SU-DHL-6 (cell line): ENCODE results near the gene ARPC4.

Experiments
- H2AFZ ChIP-seq: fragments of 200-600 bp; sonication (generic); 2 replicates; pipeline ENCODE4 v1.6.1; 2014; ENCODE audit warnings: low read depth, mild to moderate bottlenecking, moderate library complexity, mixed read lengths, antibody characterized with exemption, low read length; ENCODE audit not compliant: severe bottlenecking
- H3F3A ChIP-seq: fragments of 200-600 bp; shearing (Covaris generic); 2 replicates; pipeline ENCODE4 v1.6.0; 2016; ENCODE audit warnings: antibody characterized with exemption, mild to moderate bottlenecking; ENCODE audit not compliant: insufficient read depth
- H3K27ac ChIP-seq: fragments of 200-600 bp; sonication (generic); 2 replicates; pipeline ENCODE4 v1.5.1; 2016; ENCODE audit warnings: low read depth, mild to moderate bottlenecking, low read length, moderate library complexity, mixed read lengths
- H3K27me3 ChIP-seq: fragments of 200-600 bp; sonication (generic), shearing (Covaris generic); 2 replicates; pipeline ENCODE4 v1.6.0; 2014; ENCODE audit warnings: mild to moderate bottlenecking, low read length
- H3K36me3 ChIP-seq: fragments of 200-600 bp; sonication (generic); 2 replicates; pipeline ENCODE4 v1.6.1; 2014; ENCODE audit warnings: mild to moderate bottlenecking, low read length, mixed read lengths
- H3K4me2 ChIP-seq: fragments of 300-600, 200-600 bp; shearing (Covaris generic), sonication (generic); 2 replicates; pipeline ENCODE4 v1.6.0; 2014; ENCODE audit warnings: low read length, low read depth, mild to moderate bottlenecking; ENCODE audit not compliant: poor library complexity, severe bottlenecking
- H3K4me3 ChIP-seq: fragments of 200-600 bp; sonication (generic); 2 replicates; pipeline ENCODE4 v1.5.1; 2014; ENCODE audit warnings: antibody characterized with exemption, low read length, mild to moderate bottlenecking, mixed read lengths; ENCODE audit not compliant: insufficient read depth, poor library complexity, severe bottlenecking
- H3K79me2 ChIP-seq: fragments of 200-600 bp; sonication (generic); 2 replicates; pipeline ENCODE4 v1.6.1; 2014; ENCODE audit warnings: mild to moderate bottlenecking, low read length, moderate library complexity; ENCODE audit not compliant: insufficient read depth
- H3K9ac ChIP-seq: fragments of 200-600 bp; sonication (generic); 2 replicates; pipeline ENCODE4 v1.7.0; 2014; ENCODE audit warnings: mild to moderate bottlenecking, low read length
- H3K9me2 ChIP-seq: fragments of 200-600 bp; sonication (generic); replicated peaks from 2 replicates; pipeline ENCODE4 v1.6.1; 2014; ENCODE audit warnings: low read length; ENCODE audit not compliant: insufficient read depth
- H3K9me3 ChIP-seq: fragments of 200-600 bp; sonication (generic); 2 replicates; pipeline ENCODE4 v1.6.1; 2014; ENCODE audit warnings: low read length, mixed read lengths; ENCODE audit not compliant: insufficient read depth
- H4K20me1 ChIP-seq: fragments of 200-600 bp; sonication (generic); 2 replicates; pipeline ENCODE4 v1.6.1; 2014; ENCODE audit warnings: low read depth, mild to moderate bottlenecking, antibody characterized with exemption, low read length, moderate library complexity, mixed read lengths
- CTCF ChIP-seq: fragments of 200-600 bp; sonication (generic); IDR thresholded peaks from one replicate; pipeline ENCODE4 v1.5.1; 2017; ENCODE audit warnings: antibody characterized with exemption, mild to moderate bottlenecking, low read length, moderate library complexity; ENCODE audit not compliant: insufficient read depth, poor library complexity, severe bottlenecking
- EZH2phosphoT487 ChIP-seq: fragments of 200-600 bp; sonication (generic), shearing (Covaris generic); conservative IDR thresholded peaks from 2 replicates; pipeline ENCODE4 v1.6.1; 2018; ENCODE audit warnings: mild to moderate bottlenecking, antibody characterized with exemption, low read length, moderate library complexity, mixed read lengths

ARPC4 gene

GRCh38 chr3:9810846-9811245 is 18.0 kb downstream of the ARPC4 start:
- H3K9ac ChIP-seq, result no peak overlapping the region
- H2AFZ ChIP-seq, result no peak overlapping the region
- H3K4me2 ChIP-seq, result no peak overlapping the region
- H3K9me2 ChIP-seq, result no peaks in the 10 kb centered on the region
- H3K9me3 ChIP-seq, result no peaks in the 10 kb centered on the region
- no peak overlapping the region for H3K4me3 ChIP-seq
- no peaks in the 10 kb centered on the region for H4K20me1 ChIP-seq
- no peak overlapping the region for H3K27ac ChIP-seq
- no peaks in the 10 kb centered on the region for H3K36me3 ChIP-seq
- no peaks in the 10 kb centered on the region for H3K27me3 ChIP-seq
- H3F3A ChIP-seq, result peaks cover 26% of the 10 kb centered on the region
- H3K79me2 ChIP-seq, result no peaks in the 10 kb centered on the region
- TF ChIP-seq EZH2phosphoT487 (no peak), CTCF (no peak)

GRCh38 chr3:9812870-9813483 is 20.1 kb downstream of the ARPC4 start:
- Histone ChIP-seq H3K27ac (no peak overlapping the region), H3K9ac (no peak overlapping the region), H3K36me3 (no peaks in the 10 kb centered on the region), H3K9me3 (no peaks in the 10 kb centered on the region), H4K20me1 (no peaks in the 10 kb centered on the region), H2AFZ (no peak overlapping the region), H3K4me2 (no peak overlapping the region), H3F3A (peaks cover 17% of the 10 kb centered on the region), H3K4me3 (no peak overlapping the region), H3K27me3 (no peaks in the 10 kb centered on the region), H3K9me2 (no peaks in the 10 kb centered on the region), H3K79me2 (no peaks in the 10 kb centered on the region)
- TF ChIP-seq CTCF (no peak), EZH2phosphoT487 (no peak)

- TF ChIP-seq EZH2phosphoT487, result no peak
- TF ChIP-seq CTCF, result no peak
- Histone ChIP-seq H2AFZ (no peak overlapping the region), H3K27ac (no peak overlapping the region), H4K20me1 (no peaks in the 10 kb centered on the region), H3K9me2 (no peaks in the 10 kb centered on the region), H3K79me2 (no peaks in the 10 kb centered on the region), H3K36me3 (no peaks in the 10 kb centered on the region), H3K4me2 (no peak overlapping the region), H3K4me3 (no peak overlapping the region), H3F3A (no peaks in the 10 kb centered on the region), H3K27me3 (no peaks in the 10 kb centered on the region), H3K9me3 (no peaks in the 10 kb centered on the region), H3K9ac (no peak overlapping the region)
Measured at GRCh38 chr3:9815986-9816385, 23.1 kb downstream of the ARPC4 start.
